NT2/D1 (cell line): ENCODE measurements around the gene KRTAP10-12.
"Not testable (repeated sequence)": the region's sequence is repeated elsewhere in the genome, so short reads cannot be mapped to it uniquely, and the experiment has no call there.

ENCODE experiments used
- DNase-seq: peaks from one replicate; pipeline ENCODE4 v3.0.0-alpha.2; 2011; ENCODE audit warnings: low read depth, low spot score
- H3K27me3 ChIP-seq: 2 replicates; pipeline ENCODE4 v1.6.0; 2011; ENCODE audit warnings: mild to moderate bottlenecking; ENCODE audit not compliant: insufficient read length, insufficient read depth
- H3K36me3 ChIP-seq: 2 replicates; pipeline ENCODE4 v1.6.1; 2011; ENCODE audit warnings: mild to moderate bottlenecking, low read length, mixed read lengths; ENCODE audit not compliant: insufficient read depth, insufficient read length
- H3K4me1 ChIP-seq: 2 replicates; pipeline ENCODE4 v1.5.1; 2011; ENCODE audit not compliant: insufficient read depth, insufficient read length
- H3K4me3 ChIP-seq: 2 replicates; pipeline ENCODE4 v1.5.1; 2011; ENCODE audit warnings: low read depth; ENCODE audit not compliant: insufficient read length
- H3K9ac ChIP-seq: 2 replicates; pipeline ENCODE4 v1.6.0; 2011; ENCODE audit warnings: low read depth; ENCODE audit not compliant: insufficient read length
- H3K9me3 ChIP-seq: 2 replicates; pipeline ENCODE4 v1.5.1; 2011; ENCODE audit warnings: mild to moderate bottlenecking, low read length; ENCODE audit not compliant: insufficient read depth
- SUZ12 ChIP-seq: IDR thresholded peaks from 2 replicates; pipeline ENCODE4 v1.6.1; 2011; ENCODE audit not compliant: insufficient read length, insufficient read depth; ENCODE audit errors: extremely low read depth
- YY1 ChIP-seq: IDR thresholded peaks from 2 replicates; pipeline ENCODE4 v1.6.1; 2011; ENCODE audit not compliant: insufficient read length, insufficient read depth
- ZNF274 ChIP-seq: IDR thresholded peaks from 2 replicates; pipeline ENCODE4 v1.6.1; 2011; ENCODE audit warnings: mild to moderate bottlenecking, low read depth, low read length

KRTAP10-12 gene

GRCh38 chr21:44697172-44697810 lies at the start of gene KRTAP10-12:
TSS of gene KRTAP10-12 (plus strand) at chr21:44697172. CDS start at chr21:44697202, 30 bp downstream.
- H3K27me3 ChIP-seq, H3K36me3 ChIP-seq, DNase-seq, H3K4me3 ChIP-seq: not testable (repeated sequence)
- peaks cover 37% of the 10 kb centered on the region for H3K4me1 ChIP-seq
- peaks cover 13% of the 10 kb centered on the region for H3K9me3 ChIP-seq
- H3K9ac ChIP-seq: peak within 1 kb of the TSS; percentile 58

DNA sequence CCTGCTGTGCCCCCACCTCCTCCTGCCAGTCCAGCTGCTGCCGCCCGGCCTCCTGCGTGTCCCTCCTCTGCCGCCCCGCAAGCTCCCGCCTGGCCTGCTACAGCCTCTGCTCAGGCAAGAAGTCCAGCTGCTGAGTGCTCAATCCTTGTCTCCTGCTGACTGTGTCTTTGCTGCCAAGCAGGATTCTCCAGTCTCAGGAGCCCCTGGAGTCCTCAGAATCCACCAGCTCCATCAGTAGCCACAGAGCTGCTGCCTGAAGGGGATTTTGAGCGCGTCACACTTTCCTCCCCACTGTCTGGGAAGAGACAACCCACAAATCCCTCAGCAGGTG lies 49.8 kb upstream of the KRTAP10-12 start:
- Histone ChIP-seq H3K4me1 (peaks cover 10% of the 10 kb centered on the region), H3K36me3 (no peaks in the 10 kb centered on the region), H3K9me3 (peaks cover 17% of the 10 kb centered on the region), H3K4me3 (no peak overlapping the region), H3K9ac (no peak overlapping the region), H3K27me3 (no peaks in the 10 kb centered on the region)
- DNase-seq: no peak
- no peak for TF ChIP-seq YY1
- TF ChIP-seq SUZ12: no peak
- no peak for TF ChIP-seq ZNF274

DNA sequence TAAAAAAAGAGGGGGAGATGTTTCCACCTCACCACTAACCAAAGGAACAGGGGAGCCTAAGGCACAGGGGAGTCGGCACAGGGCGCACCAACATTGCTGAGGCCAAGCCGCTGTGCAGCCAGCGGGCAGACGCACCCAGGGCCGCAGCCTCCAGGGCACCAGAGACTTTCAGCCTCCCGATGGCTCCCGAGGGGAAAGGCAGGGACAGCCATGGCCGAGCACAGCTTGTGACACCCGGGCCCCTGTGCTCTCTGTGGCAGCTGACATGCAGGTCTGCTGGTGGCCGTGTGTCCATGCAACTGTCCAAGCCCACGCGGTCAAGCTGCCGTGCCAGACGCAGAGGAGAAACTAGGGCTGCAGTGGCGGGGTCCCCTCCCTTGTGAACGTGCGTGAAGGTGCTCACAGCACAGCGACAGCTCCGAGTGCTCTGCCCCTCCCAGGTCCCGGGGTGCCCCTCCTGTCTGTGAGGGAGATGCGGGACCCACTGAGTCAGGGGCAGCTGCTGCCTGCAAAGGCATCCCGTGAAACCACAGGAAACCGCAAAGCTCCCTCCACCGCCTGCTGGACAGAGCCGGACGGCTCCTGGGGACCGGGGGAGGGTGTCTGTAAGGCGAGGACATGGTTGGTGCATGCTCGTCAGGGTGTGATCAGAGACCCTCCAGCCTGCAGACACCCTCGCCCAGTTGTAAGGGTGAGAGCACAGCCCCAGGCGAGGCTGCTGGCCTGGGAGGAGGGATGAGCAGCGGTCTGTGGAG lies 48.2 kb upstream of the KRTAP10-12 start:
- Histone ChIP-seq H3K9ac (peak overlapping the region; percentile 6), H3K36me3 (no peaks in the 10 kb centered on the region), H3K9me3 (peaks cover 16% of the 10 kb centered on the region), H3K4me3 (no peak overlapping the region), H3K4me1 (peaks cover 10% of the 10 kb centered on the region), H3K27me3 (no peaks in the 10 kb centered on the region)
- no peak for DNase-seq
- TF ChIP-seq SUZ12 (no peak), YY1 (no peak), ZNF274 (no peak)

DNA sequence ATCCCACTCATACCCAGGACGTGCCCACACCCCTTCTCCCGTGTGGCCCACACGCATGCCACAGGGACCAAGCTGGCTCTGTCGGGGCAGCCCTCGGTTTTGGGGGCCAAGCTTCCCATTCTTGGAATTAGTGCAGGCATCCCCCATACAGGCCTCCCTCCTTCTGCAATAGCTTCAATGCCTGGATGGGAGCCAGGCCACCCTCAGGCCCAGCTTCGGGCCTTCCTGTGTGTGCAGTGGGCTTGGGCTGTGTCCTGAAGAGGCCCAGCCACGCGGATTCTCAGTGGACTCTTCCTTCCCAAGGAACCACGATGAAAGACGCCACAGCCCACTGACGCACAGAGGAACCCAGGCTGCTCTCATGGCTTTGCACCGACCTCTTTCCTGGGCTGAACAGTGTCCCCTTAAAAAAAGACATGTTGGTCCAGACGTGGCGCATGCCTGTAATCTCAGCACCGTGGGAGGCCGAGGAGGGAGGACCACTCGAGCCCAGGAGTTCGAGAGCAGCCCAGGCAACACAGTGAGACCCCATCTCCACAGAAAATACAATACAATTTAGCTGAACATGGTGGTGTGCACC lies 47.4 kb upstream of the KRTAP10-12 start:
- peaks cover 10% of the 10 kb centered on the region for H3K4me1 ChIP-seq
- H3K27me3 ChIP-seq: no peaks in the 10 kb centered on the region
- no peak for DNase-seq
- H3K9ac ChIP-seq: no peak overlapping the region
- H3K36me3 ChIP-seq: no peaks in the 10 kb centered on the region
- no peak for TF ChIP-seq ZNF274
- no peak for TF ChIP-seq SUZ12
- TF ChIP-seq YY1: no peak
- no peak overlapping the region for H3K4me3 ChIP-seq
- H3K9me3 ChIP-seq: peaks cover 7% of the 10 kb centered on the region

DNA sequence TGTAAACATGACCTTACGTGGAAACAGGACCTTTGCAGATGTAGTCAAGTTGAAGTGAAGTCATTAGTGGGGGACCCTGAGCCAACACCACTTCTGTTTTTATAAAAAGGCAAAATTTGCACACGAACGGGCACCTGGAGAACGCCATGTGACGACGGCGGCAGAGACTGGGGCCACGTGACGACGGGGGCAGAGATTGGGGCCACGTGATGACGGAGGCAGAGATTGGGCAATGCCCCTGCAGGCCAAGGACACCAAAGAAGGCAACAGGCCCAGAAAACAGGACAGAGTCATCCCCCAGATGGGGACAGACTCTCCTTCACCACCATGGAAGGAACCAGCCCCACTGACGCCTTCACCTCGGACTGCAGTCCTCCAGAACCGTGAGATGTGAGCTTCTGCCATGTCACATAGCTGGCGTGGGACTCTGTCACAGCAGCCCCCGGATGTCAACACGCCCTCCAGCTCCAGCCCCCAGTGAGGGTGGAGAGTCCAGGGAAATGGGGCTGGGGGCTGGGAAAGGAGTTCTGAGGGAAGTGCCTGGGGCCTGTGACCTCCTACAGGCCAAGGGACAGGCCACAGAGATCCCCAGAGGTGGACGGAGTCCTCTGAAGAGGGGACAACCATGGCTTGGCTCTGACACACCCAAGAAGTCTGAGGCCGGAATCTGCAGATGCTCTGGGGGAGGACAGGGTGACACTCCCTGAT lies 46.6 kb upstream of the KRTAP10-12 start:
- Histone ChIP-seq H3K36me3 (no peaks in the 10 kb centered on the region), H3K9me3 (no peaks in the 10 kb centered on the region), H3K27me3 (no peaks in the 10 kb centered on the region), H3K9ac (no peak overlapping the region), H3K4me1 (peaks cover 10% of the 10 kb centered on the region), H3K4me3 (no peak overlapping the region)
- DNase-seq: no peak
- TF ChIP-seq ZNF274 (no peak), SUZ12 (no peak), YY1 (no peak)

GRCh38 chr21:44650973-44651675 lies 45.8 kb upstream of the KRTAP10-12 start:
- no peak for DNase-seq
- H3K9ac ChIP-seq: no peak overlapping the region
- H3K4me1 ChIP-seq: peaks cover 10% of the 10 kb centered on the region
- H3K36me3 ChIP-seq: no peaks in the 10 kb centered on the region
- H3K9me3 ChIP-seq: no peaks in the 10 kb centered on the region; the same call in 1 of the 2 replicates
- no peak overlapping the region for H3K4me3 ChIP-seq
- H3K27me3 ChIP-seq: no peaks in the 10 kb centered on the region
- TF ChIP-seq YY1 (no peak), ZNF274 (no peak), SUZ12 (no peak)

GRCh38 chr21:44653123-44653522 lies 43.8 kb upstream of the KRTAP10-12 start:
- TF ChIP-seq SUZ12 (no peak), YY1 (no peak), ZNF274 (no peak)
- no peaks in the 10 kb centered on the region for H3K27me3 ChIP-seq
- H3K36me3 ChIP-seq: no peaks in the 10 kb centered on the region
- no peak overlapping the region for H3K9ac ChIP-seq
- H3K9me3 ChIP-seq: peaks cover 8% of the 10 kb centered on the region; the same call in 1 of the 2 replicates
- no peak overlapping the region for H3K4me3 ChIP-seq
- peaks cover 5% of the 10 kb centered on the region for H3K4me1 ChIP-seq
- DNase-seq: peak; percentile 5
